K562 (cell line): ENCODE data around the gene HSPB7. TPM values are rescaled to one million over a fixed set of nuclear protein-coding genes. Genes with fewer than 3 reads are reported as not detected.

Experiments used
- ARID1B ChIP-seq: fragments of 450-650 bp; IDR thresholded peaks from 2 replicates; pipeline ENCODE4 v1.6.1; 2016; ENCODE audit warnings: antibody characterized with exemption, mild to moderate bottlenecking, inconsistent platforms
- EP400 ChIP-seq: fragments of 450-650 bp; IDR thresholded peaks from 2 replicates; pipeline ENCODE4 v1.6.1; 2017; ENCODE audit warnings: antibody characterized with exemption, mild to moderate bottlenecking, moderate library complexity
- ERF ChIP-seq: fragments of 450-650 bp; formaldehyde crosslinking; IDR thresholded peaks from 2 replicates; pipeline ENCODE4 v1.4.0; 2020; ENCODE audit warnings: mild to moderate bottlenecking, mixed read lengths
- GATA2 ChIP-seq: sonication (generic); formaldehyde crosslinking; IDR thresholded peaks from 2 replicates; pipeline ENCODE4 v1.4.0; 2020; ENCODE audit warnings: mild to moderate bottlenecking, missing genetic modification reagents
- HDAC1 ChIP-seq, 2 experiments: fragments of 450-650 bp; IDR thresholded peaks; 2 replicates each; pipeline ENCODE4 v1.6.1; 2016 to 2017; ENCODE audit warnings: inconsistent platforms in 1 of 2, mild to moderate bottlenecking in 1 of 2, moderate library complexity in 1 of 2
- NR2C2 ChIP-seq, 2 experiments: fragments of 200-800 bp in 1 of 2; sonication (Bioruptor generic) in 1 of 2; sonication (generic) in 1 of 2; formaldehyde crosslinking in 1 of 2; IDR thresholded peaks; 2 replicates each; pipeline versions ENCODE4 v1.6.1 to v1.8.0; 2016 to 2022; ENCODE audit warnings: mild to moderate bottlenecking in 1 of 2, missing compliant biosample characterization in 1 of 2, missing genetic modification characterization in 1 of 2, missing genetic modification reagents in 1 of 2
- STAT5B ChIP-seq: fragments of 250-450 bp; sonication (Bioruptor Pico); IDR thresholded peaks from 2 replicates; pipeline ENCODE4 v1.8.0; 2021; ENCODE audit warnings: mild to moderate bottlenecking, inconsistent platforms
- TCF7L2 ChIP-seq: fragments of 150-350 bp; IDR thresholded peaks from 2 replicates; pipeline ENCODE4 v1.6.1; 2016; ENCODE audit warnings: low read depth, mild to moderate bottlenecking, low read length, moderate library complexity
- ZFX ChIP-seq: sonication (generic); formaldehyde crosslinking; IDR thresholded peaks from 2 replicates; pipeline ENCODE4 v1.8.0; 2022; ENCODE audit warnings: mild to moderate bottlenecking, missing genetic modification reagents, moderate library complexity
- ZNF445 ChIP-seq: fragments of 250-450 bp; sonication (Bioruptor Pico); IDR thresholded peaks from 2 replicates; pipeline ENCODE4 v1.4.0; 2020; ENCODE audit warnings: low read depth, mild to moderate bottlenecking, moderate library complexity
- polyA plus RNA-seq, 8 experiments: library from polyadenylated mRNA; depleted of rRNA in 4 of 8; stranded (reverse) in 5 of 8; unstranded in 3 of 8; fragments of >200 nt; fragmentation: Nextera tagmentation in 2 of 8; fragmentation: Illumina TruSeq in 1 of 8; extraction: Ambion mirVana in 2 of 8; extraction: Trizol in 1 of 8; gene quantifications; 2 replicates each; pipeline versions ENCODE4 v1.2.1 to v1.2.3, GENCODE V29; 2011 to 2014; ENCODE audit warnings: inconsistent platforms in 1 of 8, missing spikeins in 1 of 8
- total RNA-seq, 7 experiments: library from RNA; depleted of rRNA in 6 of 7; stranded (reverse); fragments of >200 nt in 6 of 7; fragmentation: Illumina TruSeq in 2 of 7; extraction: Trizol in 2 of 7; gene quantifications; 2 replicates each; pipeline versions ENCODE4 v1.2.1 to v1.2.3, GENCODE V29; 2011 to 2021; ENCODE audit warnings: low replicate concordance in 1 of 7
- TF ChIP-seq, protein P1 (sequence below), 2 experiments: fragments of 450-650 bp; conservative IDR thresholded peaks; 2 replicates each; pipeline ENCODE4 v1.6.1; 2017; ENCODE audit warnings: mild to moderate bottlenecking in 2 of 2, moderate library complexity in 2 of 2
- TF ChIP-seq, protein P2 (sequence below): fragments of 450-650 bp; formaldehyde crosslinking; IDR thresholded peaks from 2 replicates; pipeline ENCODE4 v1.4.0; 2020; ENCODE audit warnings: mild to moderate bottlenecking, moderate library complexity
- TF ChIP-seq, protein P3 (sequence below): sonication (generic); formaldehyde crosslinking; IDR thresholded peaks from 2 replicates; pipeline ENCODE4 v1.8.0; 2022; ENCODE audit warnings: mild to moderate bottlenecking, missing genetic modification reagents
- TF ChIP-seq, protein P4 (sequence below): fragments of 450-650 bp; IDR thresholded peaks from 2 replicates; pipeline ENCODE4 v1.6.1; 2016

The HSPB7 gene
- total and polyA plus RNA-seq, 9 of the 15 experiments (the other 6 are each of a cell fraction or from before 2014, with no cell fraction given), result 0.05 to 0.19 (median 0.07) TPM; not detected in 6

DNA sequence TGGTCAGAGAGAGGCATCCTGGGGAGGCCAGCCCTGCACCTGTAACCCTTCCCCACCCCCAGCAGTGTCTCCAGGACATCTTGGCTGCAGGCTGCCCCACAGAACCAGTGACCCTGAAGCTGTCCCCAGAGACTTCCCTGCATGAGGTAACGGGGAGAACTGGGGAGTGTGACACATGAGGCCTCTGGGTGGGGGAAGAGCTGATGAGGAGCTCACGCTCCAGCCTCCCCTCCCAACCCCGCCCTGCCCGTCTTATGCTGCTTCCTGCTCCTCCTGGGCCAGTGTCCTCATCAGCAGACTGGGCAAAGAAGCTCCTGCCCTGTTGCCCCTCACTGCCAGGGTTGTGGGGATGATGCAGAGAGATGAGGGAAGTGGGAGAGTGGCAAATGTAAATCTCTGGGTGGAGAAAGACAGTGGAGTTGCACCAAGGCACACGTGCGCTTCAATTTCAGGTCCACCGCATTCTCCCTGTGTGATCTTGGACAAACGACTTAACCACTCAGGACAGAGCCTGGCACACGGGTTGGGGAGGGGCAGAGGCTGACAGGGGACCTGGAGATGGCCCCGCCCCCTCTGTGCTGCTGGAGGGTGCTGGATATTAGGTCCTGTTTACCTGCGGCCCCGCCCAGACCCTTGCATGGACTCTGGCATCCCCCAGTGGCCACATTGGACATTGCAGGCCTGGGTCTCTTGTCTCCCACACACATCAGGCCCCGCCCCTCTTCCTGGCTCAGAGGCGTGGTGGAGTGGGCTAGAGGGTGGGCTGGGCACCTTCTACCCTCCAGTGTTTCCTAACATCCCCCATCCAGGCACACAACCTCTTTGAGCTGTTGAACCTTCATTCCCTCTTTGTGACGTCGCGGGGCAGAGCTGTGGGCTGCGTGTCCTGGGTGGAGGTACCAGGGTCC, 38.0 kb upstream of the HSPB7 start (continued):
- TF ChIP-seq, protein P1, sequence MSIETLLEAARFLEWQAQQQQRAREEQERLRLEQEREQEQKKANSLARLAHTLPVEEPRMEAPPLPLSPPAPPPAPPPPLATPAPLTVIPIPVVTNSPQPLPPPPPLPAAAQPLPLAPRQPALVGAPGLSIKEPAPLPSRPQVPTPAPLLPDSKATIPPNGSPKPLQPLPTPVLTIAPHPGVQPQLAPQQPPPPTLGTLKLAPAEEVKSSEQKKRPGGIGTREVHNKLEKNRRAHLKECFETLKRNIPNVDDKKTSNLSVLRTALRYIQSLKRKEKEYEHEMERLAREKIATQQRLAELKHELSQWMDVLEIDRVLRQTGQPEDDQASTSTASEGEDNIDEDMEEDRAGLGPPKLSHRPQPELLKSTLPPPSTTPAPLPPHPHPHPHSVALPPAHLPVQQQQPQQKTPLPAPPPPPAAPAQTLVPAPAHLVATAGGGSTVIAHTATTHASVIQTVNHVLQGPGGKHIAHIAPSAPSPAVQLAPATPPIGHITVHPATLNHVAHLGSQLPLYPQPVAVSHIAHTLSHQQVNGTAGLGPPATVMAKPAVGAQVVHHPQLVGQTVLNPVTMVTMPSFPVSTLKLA (conservative IDR thresholded peaks at IDR 0.05), result peak; percentile 70 to 72
- peak; percentile 71; the same call in 1 of the 2 replicates for TF ChIP-seq NR2C2 (CRISPR knock-in tag; IDR thresholded peaks at IDR 0.05)
- no peak for TF ChIP-seq NR2C2 (tag; IDR thresholded peaks at IDR 0.05)
- 0 out of 2 replicates have a peak, but pooled peaks have one; percentile 13 for TF ChIP-seq ZNF445 (CRISPR knock-in tag)
- peak; percentile 52; the same call in 1 of the 2 replicates for TF ChIP-seq EP400
- no peak for TF ChIP-seq TCF7L2
- TF ChIP-seq ZFX, result no peak
- 0 out of 2 replicates have a peak, but pooled peaks have one; percentile 56 for TF ChIP-seq ERF (CRISPR knock-in tag)
- TF ChIP-seq GATA2 (CRISPR knock-in tag), result 0 out of 2 replicates have a peak, but pooled peaks have one; percentile 21
- peak; percentile 52; the same call in 1 of the 2 replicates for TF ChIP-seq ARID1B
- TF ChIP-seq HDAC1 (IDR thresholded peaks at IDR 0.05), result 0 out of 4 replicates have a peak, but pooled peaks of 1 of the 2 experiments have one; percentile 59
- no peak for TF ChIP-seq STAT5B (CRISPR knock-in tag)
- TF ChIP-seq, protein P2, sequence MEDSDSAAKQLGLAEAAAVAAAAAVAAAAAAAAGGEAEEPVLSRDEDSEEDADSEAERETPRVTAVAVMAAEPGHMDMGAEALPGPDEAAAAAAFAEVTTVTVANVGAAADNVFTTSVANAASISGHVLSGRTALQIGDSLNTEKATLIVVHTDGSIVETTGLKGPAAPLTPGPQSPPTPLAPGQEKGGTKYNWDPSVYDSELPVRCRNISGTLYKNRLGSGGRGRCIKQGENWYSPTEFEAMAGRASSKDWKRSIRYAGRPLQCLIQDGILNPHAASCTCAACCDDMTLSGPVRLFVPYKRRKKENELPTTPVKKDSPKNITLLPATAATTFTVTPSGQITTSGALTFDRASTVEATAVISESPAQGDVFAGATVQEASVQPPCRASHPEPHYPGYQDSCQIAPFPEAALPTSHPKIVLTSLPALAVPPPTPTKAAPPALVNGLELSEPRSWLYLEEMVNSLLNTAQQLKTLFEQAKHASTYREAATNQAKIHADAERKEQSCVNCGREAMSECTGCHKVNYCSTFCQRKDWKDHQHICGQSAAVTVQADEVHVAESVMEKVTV, result peak; percentile 92
- TF ChIP-seq, protein P3, sequence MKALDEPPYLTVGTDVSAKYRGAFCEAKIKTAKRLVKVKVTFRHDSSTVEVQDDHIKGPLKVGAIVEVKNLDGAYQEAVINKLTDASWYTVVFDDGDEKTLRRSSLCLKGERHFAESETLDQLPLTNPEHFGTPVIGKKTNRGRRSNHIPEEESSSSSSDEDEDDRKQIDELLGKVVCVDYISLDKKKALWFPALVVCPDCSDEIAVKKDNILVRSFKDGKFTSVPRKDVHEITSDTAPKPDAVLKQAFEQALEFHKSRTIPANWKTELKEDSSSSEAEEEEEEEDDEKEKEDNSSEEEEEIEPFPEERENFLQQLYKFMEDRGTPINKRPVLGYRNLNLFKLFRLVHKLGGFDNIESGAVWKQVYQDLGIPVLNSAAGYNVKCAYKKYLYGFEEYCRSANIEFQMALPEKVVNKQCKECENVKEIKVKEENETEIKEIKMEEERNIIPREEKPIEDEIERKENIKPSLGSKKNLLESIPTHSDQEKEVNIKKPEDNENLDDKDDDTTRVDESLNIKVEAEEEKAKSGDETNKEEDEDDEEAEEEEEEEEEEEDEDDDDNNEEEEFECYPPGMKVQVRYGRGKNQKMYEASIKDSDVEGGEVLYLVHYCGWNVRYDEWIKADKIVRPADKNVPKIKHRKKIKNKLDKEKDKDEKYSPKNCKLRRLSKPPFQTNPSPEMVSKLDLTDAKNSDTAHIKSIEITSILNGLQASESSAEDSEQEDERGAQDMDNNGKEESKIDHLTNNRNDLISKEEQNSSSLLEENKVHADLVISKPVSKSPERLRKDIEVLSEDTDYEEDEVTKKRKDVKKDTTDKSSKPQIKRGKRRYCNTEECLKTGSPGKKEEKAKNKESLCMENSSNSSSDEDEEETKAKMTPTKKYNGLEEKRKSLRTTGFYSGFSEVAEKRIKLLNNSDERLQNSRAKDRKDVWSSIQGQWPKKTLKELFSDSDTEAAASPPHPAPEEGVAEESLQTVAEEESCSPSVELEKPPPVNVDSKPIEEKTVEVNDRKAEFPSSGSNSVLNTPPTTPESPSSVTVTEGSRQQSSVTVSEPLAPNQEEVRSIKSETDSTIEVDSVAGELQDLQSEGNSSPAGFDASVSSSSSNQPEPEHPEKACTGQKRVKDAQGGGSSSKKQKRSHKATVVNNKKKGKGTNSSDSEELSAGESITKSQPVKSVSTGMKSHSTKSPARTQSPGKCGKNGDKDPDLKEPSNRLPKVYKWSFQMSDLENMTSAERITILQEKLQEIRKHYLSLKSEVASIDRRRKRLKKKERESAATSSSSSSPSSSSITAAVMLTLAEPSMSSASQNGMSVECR (CRISPR knock-in tag), result 0 out of 2 replicates have a peak, but pooled peaks have one; percentile 50
- TF ChIP-seq, protein P4, sequence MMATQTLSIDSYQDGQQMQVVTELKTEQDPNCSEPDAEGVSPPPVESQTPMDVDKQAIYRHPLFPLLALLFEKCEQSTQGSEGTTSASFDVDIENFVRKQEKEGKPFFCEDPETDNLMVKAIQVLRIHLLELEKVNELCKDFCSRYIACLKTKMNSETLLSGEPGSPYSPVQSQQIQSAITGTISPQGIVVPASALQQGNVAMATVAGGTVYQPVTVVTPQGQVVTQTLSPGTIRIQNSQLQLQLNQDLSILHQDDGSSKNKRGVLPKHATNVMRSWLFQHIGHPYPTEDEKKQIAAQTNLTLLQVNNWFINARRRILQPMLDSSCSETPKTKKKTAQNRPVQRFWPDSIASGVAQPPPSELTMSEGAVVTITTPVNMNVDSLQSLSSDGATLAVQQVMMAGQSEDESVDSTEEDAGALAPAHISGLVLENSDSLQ, result no peak; the same call in none of the 2 replicates
